Uterine smooth muscle cell (primary cell): ENCODE data around the gene ENTPD6. TPM values are rescaled to one million over a fixed set of nuclear protein-coding genes. Genes with fewer than 3 reads are reported as not detected.

Experiments
- total RNA-seq: library from RNA; depleted of rRNA; stranded (reverse); fragments of >200 nt; gene quantifications from 2 replicates; pipeline ENCODE4 v1.2.3, GENCODE V29; 2014

Gene ENTPD6
- total RNA-seq = 82.3 and 99.5 TPM in 2 replicates

DNA sequence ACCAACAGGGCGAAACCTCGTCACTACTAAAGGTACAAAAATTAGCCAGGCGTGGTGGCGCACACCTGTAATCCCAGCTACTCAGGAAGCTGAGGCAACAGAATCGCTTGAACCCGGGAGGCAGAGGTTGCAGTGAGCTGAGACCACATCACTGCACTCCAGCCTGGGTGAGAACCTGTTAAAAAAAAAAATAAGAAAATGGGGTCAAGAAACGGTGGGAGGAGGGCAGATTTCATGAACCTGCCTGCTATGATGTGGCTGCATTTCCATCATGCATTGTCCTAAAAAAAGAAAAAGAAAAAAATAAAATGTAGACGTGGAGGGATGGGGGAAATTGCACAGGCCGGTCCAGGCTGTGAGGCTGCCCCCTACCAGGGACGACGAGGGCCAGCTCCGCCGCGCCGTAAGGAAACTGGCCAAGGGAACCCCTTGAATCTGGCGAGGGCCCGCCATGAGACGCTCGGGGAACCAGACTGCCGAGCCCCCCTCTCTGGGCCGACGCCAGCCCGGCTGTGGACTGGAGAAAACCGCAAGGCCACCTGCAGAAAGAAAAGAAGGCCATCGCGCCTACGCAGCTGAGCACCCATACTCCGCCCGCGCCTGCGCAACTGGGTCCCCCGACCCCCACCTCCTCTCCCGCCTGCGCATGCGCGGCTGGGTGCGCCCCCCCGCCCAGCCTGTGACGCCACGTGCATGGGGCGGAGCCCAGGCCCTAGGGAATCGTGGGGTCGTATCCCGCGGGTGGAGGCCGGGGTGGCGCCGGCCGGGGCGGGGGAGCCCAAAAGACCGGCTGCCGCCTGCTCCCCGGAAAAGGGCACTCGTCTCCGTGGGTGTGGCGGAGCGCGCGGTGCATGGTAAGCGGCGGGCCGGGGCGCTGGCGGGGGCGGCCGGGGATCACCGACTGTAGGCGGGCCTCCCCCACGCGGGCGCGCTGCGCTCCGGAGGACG, at the start of gene ENTPD6:
TSS of gene ENTPD6 (plus strand) at position 699 of the 948 bp plus-strand sequence. CDS start 10,825 bp downstream, outside the sequence.

DNA sequence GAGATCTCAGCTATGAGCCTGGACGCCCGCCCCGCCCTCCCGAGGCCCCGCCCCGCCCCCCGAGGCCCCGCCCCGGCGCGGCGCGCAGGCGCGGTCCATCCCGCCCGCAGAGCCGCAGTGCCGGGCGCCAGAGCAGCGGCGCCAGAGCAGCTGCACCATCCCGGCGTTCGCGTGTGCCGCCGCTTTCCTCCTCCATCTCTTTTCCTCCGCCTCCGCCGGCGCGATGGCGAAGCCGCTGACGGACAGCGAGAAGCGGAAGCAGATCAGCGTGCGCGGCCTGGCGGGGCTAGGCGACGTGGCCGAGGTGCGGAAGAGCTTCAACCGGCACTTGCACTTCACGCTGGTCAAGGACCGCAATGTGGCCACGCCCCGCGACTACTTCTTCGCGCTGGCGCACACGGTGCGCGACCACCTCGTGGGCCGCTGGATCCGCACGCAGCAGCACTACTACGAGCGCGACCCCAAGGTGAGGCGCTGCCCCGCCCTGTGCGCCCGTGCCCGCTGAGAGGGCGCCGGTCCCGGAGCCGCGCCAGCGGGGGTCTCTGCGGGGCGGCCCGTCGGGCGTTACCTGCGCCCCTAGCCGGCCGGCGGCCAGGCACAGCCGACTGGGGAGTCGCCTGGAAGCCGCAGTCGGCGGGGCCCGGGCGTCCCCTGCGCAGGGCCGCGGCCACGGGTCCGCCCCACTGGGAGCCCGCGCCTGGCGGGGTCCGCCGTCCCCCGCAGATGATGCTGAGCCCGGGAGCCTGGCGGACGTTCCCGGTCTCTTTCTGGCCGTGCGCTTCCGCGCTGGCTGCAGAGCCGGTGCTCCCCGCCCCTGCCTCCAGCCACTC, 52.7 kb downstream of the ENTPD6 start, which contains the start of gene PYGB:
TSS of gene PYGB (plus strand) at position 130 of the 830 bp plus-strand sequence. CDS start at position 224, 94 bp downstream.

Other genes with a start within 250 kb of the ENTPD6 start
- gene CST7, start 246.4 kb upstream of the ENTPD6 start, total RNA-seq = 0.37 TPM in 1 of 2 replicates, not detected in the other
- gene APMAP, start 203.0 kb upstream of the ENTPD6 start, total RNA-seq = 95.7 and 122 TPM in 2 replicates
- 5.5 and 6.6 TPM in 2 replicates for gene ACSS1, start 137.6 kb upstream of the ENTPD6 start, total RNA-seq
- not detected in 2 replicates for gene VSX1, start 113.6 kb upstream of the ENTPD6 start, total RNA-seq
- 119 and 142 TPM in 2 replicates for gene PYGB, start 52.4 kb downstream of the ENTPD6 start, total RNA-seq
- gene ABHD12, start 195.1 kb downstream of the ENTPD6 start, total RNA-seq = 45.9 and 48.1 TPM in 2 replicates
- gene GINS1, start 212.0 kb downstream of the ENTPD6 start, total RNA-seq = 6.0 and 21.8 TPM in 2 replicates